ENCODE measurements around the gene WASHC3. TPM values are rescaled to one million over a fixed set of nuclear protein-coding genes. Genes with fewer than 3 reads are reported as not detected.

Gene WASHC3
- total RNA-seq, 1 donor from 2014 or later, result 19.5 TPM

- H3K27me3 Mint-ChIP-seq (ENCODE audit: low read depth), result no peaks in the 10 kb centered on the region
- TF ChIP-seq CTCF (conservative IDR thresholded peaks at IDR 0.05), result no peak
- H3K36me3 Mint-ChIP-seq (ENCODE audit: low read depth), result no peaks in the 10 kb centered on the region
- H3K4me1 Mint-ChIP-seq, result no peaks in the 10 kb centered on the region
- no peak for DNase-seq (ENCODE audit: low read depth, low spot score)
- H3K4me3 Mint-ChIP-seq, result no peak overlapping the region
- H3K27ac Mint-ChIP-seq (ENCODE audit: unreplicated experiment), result no peak overlapping the region
- no peaks in the 10 kb centered on the region for H3K9me3 Mint-ChIP-seq
Observed at GRCh38 chr12:101967506-101967905, 94.3 kb downstream of the WASHC3 start.

GRCh38 chr12:101966496-101966895 is 95.3 kb downstream of the WASHC3 start:
- Mint-ChIP-seq H3K27me3 (ENCODE audit: low read depth) (no peaks in the 10 kb centered on the region), H3K4me3 (no peak overlapping the region), H3K9me3 (no peaks in the 10 kb centered on the region), H3K36me3 (ENCODE audit: low read depth) (no peaks in the 10 kb centered on the region), H3K27ac (ENCODE audit: unreplicated experiment) (no peak overlapping the region), H3K4me1 (no peaks in the 10 kb centered on the region)
- TF ChIP-seq CTCF (conservative IDR thresholded peaks at IDR 0.05), result no peak
- no peak for DNase-seq (ENCODE audit: low read depth, low spot score)

GRCh38 chr12:101963697-101964096 is 98.1 kb downstream of the WASHC3 start:
- H3K9me3 Mint-ChIP-seq, result peaks cover 3% of the 10 kb centered on the region
- H3K4me1 Mint-ChIP-seq, result no peaks in the 10 kb centered on the region
- no peak for TF ChIP-seq CTCF (conservative IDR thresholded peaks at IDR 0.05)
- H3K27me3 Mint-ChIP-seq (ENCODE audit: low read depth), result no peaks in the 10 kb centered on the region
- peaks cover 2% of the 10 kb centered on the region for H3K36me3 Mint-ChIP-seq (ENCODE audit: low read depth)
- no peak for DNase-seq (ENCODE audit: low read depth, low spot score)
- H3K4me3 Mint-ChIP-seq, result no peak overlapping the region
- H3K27ac Mint-ChIP-seq (ENCODE audit: unreplicated experiment), result no peak overlapping the region

Other genes starting within 250 kb of the WASHC3 start
- gene GNPTAB, start 231.0 kb downstream of the WASHC3 start, total RNA-seq, result 11.0 and 13.6 TPM in 2 replicates
- 3.4 and 4.7 TPM in 2 replicates for gene DRAM1, start 184.4 kb downstream of the WASHC3 start, total RNA-seq
- gene NUP37, start 58.1 kb upstream of the WASHC3 start, total RNA-seq, result 44.9 and 46.4 TPM in 2 replicates
- gene PARPBP, start 58.2 kb upstream of the WASHC3 start, total RNA-seq, result 30.6 and 31.9 TPM in 2 replicates
- gene PMCH, start 135.8 kb upstream of the WASHC3 start, total RNA-seq, result not detected in 2 replicates